Keratinocyte (primary cell): Measurements from ENCODE around the gene NXPH2.

ENCODE experiments used
- CTCF ChIP-seq, 3 experiments: IDR thresholded peaks in 1 of 3; conservative IDR thresholded peaks in 1 of 3; optimal IDR thresholded peaks in 1 of 3; 2 replicates in 2 of 3; 3 replicates in 1 of 3; pipeline versions ENCODE3 to v1.5.1; 2011; ENCODE audit warnings: low read length in 3 of 3, mild to moderate bottlenecking in 3 of 3, moderate library complexity in 2 of 3, control low read depth in 1 of 3, inconsistent platforms in 1 of 3; ENCODE audit not compliant: insufficient read depth in 2 of 3; ENCODE audit errors: extremely low read depth in 1 of 3
- EZH2 ChIP-seq: IDR thresholded peaks from one replicate; pipeline ENCODE4 v1.6.1; 2012; ENCODE audit warnings: inconsistent platforms, mild to moderate bottlenecking, low read length, moderate library complexity

GRCh38 chr2:138665937-138666336 lies 114.3 kb downstream of the NXPH2 start:
- TF ChIP-seq CTCF (optimal IDR thresholded peaks at IDR 0.05 in 1 of 3, IDR thresholded peaks at IDR 0.05 in 1 of 3, conservative IDR thresholded peaks at IDR 0.05 in 1 of 3; ENCODE audit: extremely low read depth in 1 of 3, insufficient read depth in 2 of 3, low read length in 3 of 3) (no peak), EZH2 (no peak)
